Left colon (tissue), 2 donors: ENCODE results near the gene PGAP3. TPM values are rescaled to one million over a fixed set of nuclear protein-coding genes. Genes with fewer than 3 reads are reported as not detected.
A peak's percentile ranks its signal among the peaks of the same experiment; 100 is the strongest.

Experiments
- ATAC-seq: fragments of 200-7000 bp; cut with Tn5 transposase; one replicate; pipeline ENCODE4 v1.9.1; 2020; ENCODE audit warnings: mild to moderate bottlenecking, moderate library complexity
- DNase-seq, 2 donors: peaks; one replicate each; pipeline ENCODE4 v3.0.0-alpha.2; 2020
- intact Hi-C, 2 donors: fragments of 100-400 bp; cut with DNase I in 1 of 2; cut with micrococcal nuclease in 1 of 2; formaldehyde crosslinking; loops; one replicate each; pipeline versions ENCODE4 v1.11.2 to v1.14.0; 2022; cut with DNase I, micrococcal nuclease
- total RNA-seq, 2 donors: library from RNA; stranded (reverse); fragmentation: NEBNext Ultra II Directional; extraction: Animal tissue kit (Norgen Biotek cat#: 25700); gene quantifications; one replicate each; pipeline ENCODE4 v1.2.1, GENCODE V29; 2021
- donor health status: DM: no; HTN: no; CAD: no.
- donor health status: DM: yes; HTN: yes; CAD: no.

PGAP3 gene
- total RNA-seq, 2 donors from 2014 or later: 46.1 to 56.1 TPM

- DNase-seq (peak; percentile 88 to 97), ATAC-seq (peak; percentile 58)
- intact Hi-C loops: no loop called here
Observed at GRCh38 chr17:39632153-39632941, 55.5 kb downstream of the PGAP3 start.

- intact Hi-C loops: no loop called here
- DNase-seq: peak; percentile 64 to 84
- ATAC-seq: peak; percentile 25
Observed at GRCh38 chr17:39631403-39631802, 56.5 kb downstream of the PGAP3 start.

GRCh38 chr17:39629898-39630297, 58.0 kb downstream of the PGAP3 start:
- intact Hi-C loops: no loop called here
- DNase-seq (no peak), ATAC-seq (no peak)

GRCh38 chr17:39629494-39629880, 58.4 kb downstream of the PGAP3 start:
- DNase-seq (peak; percentile 74 to 87), ATAC-seq (peak; percentile 36)
- intact Hi-C loops: no loop called here

- intact Hi-C loops: no loop called here
- peak; percentile 82 to 95 for DNase-seq
- ATAC-seq: peak; percentile 53
Observed at GRCh38 chr17:39628655-39629493, 59.0 kb downstream of the PGAP3 start.

GRCh38 chr17:39627712-39628516, 59.9 kb downstream of the PGAP3 start:
- DNase-seq (peak in 1 of 2 donors; percentile 73), ATAC-seq (peak; percentile 18)
- intact Hi-C loops: no loop called here

GRCh38 chr17:39627047-39627711, 60.7 kb downstream of the PGAP3 start:
- peak; percentile 0 for ATAC-seq
- DNase-seq: no peak
- intact Hi-C loops: no loop called here

- DNase-seq (peak in 1 of 2 donors; percentile 61), ATAC-seq (peak; percentile 11)
- intact Hi-C loops: no loop called here
Observed at GRCh38 chr17:39626171-39627046, 61.4 kb downstream of the PGAP3 start, which contains the start of gene PPP1R1B. PPP1R1B (plus strand) TSS chr17:39626952; CDS start chr17:39627393, 441 bp downstream.

GRCh38 chr17:39625198-39625785, 62.6 kb downstream of the PGAP3 start:
- intact Hi-C loops: no loop called here
- ATAC-seq: no peak
- DNase-seq: peak; percentile 63 to 72

GRCh38 chr17:39624313-39624712, 63.5 kb downstream of the PGAP3 start:
- ATAC-seq: no peak
- intact Hi-C loops: loop anchor here in 1 of 2 donors (5.0 kb wide), 1 partner anchor 128 kb away; no protein-coding TSS in a partner anchor
- no peak for DNase-seq

GRCh38 chr17:39623356-39623950, 64.4 kb downstream of the PGAP3 start:
- ATAC-seq (peak; percentile 52), DNase-seq (peak; percentile 91 to 94)
- intact Hi-C loops: loop anchor here in 1 of 2 donors (5.0 kb wide), 1 partner anchor 129 kb away; no protein-coding TSS in a partner anchor

GRCh38 chr17:39622380-39623006, 65.4 kb downstream of the PGAP3 start:
- no peak for ATAC-seq

GRCh38 chr17:39621523-39622379, 66.1 kb downstream of the PGAP3 start:
- DNase-seq (peak; percentile 70 to 90), ATAC-seq (peak; percentile 30)
- intact Hi-C loops: loop anchor here in 1 of 2 donors (5.0 kb wide), 1 partner anchor 131 kb away; no protein-coding TSS in a partner anchor

More at GRCh38 chr17:39622380-39623006, 65.4 kb downstream of the PGAP3 start:
- intact Hi-C loops: loop anchor here in 1 of 2 donors (5.0 kb wide), 1 partner anchor 130 kb away; no protein-coding TSS in a partner anchor
- DNase-seq: no peak
